ENCODE data around the gene TIMM17A.
A peak's percentile ranks its signal among the peaks of the same experiment; 100 is the strongest.

The TIMM17A gene

DNA sequence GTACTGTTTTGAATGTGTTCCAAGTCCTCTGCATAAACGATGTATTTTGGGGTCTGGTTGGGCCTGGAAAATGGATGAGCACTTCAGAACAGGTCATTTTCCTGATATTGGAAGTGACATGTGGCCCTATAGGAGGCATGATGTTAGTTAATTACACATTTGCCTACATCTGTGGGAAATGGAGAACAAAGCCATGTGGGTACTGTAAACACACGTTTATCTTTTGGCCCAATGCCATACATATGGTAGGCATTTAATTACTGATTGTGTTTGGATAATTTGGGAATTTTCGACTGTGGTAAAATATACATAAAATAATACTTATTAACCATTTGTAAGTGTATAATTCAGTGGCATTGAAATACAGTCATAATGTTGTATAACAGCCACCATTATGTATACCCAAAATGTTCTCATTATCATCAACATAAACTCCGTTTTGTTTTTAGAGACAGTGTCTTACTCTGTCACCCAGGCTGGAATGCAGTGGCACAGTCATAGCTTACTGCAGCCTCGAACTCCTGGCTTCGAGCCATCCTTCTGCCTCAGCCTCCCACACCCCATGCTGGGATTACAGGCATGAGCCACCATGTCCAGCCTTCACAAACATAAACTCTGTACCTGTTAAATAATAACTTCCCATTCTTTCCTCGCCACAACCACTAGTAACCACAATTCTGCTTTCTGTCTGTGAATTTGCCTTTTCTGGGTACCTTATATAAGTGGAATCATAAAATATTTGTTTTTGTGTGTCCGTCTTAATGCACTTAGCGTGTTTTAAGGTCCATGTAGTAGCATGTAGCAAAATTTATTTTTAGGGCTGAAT, 15.2 kb downstream of the TIMM17A start:
- H3K18ac ChIP-seq (ENCODE audit: low read length) = no peak overlapping the region
- no peak overlapping the region for H4K8ac ChIP-seq (ENCODE audit: low read depth, low read length)
- H3K79me1 ChIP-seq (ENCODE audit: low read length) = no peaks in the 10 kb centered on the region
- no CpG with 5 or more reads among the region's 9 CpGs for WGBS (ENCODE audit: extremely low coverage, insufficient coverage, low lambda C conversion rate)
- H2AK5ac ChIP-seq (ENCODE audit: low read length) = no peak overlapping the region
- no peak overlapping the region for H3K4ac ChIP-seq (ENCODE audit: low read depth, low read length)
- H3K56ac ChIP-seq (ENCODE audit: low read length) = no peak overlapping the region
- H3K4me3 ChIP-seq (ENCODE audit: low read length) = no peak overlapping the region
- no peak overlapping the region for H4K5ac ChIP-seq (ENCODE audit: low read length)
- H3K4me1 ChIP-seq (ENCODE audit: control insufficient read depth, low read depth, low read length) = no peaks in the 10 kb centered on the region
- H2BK120ac ChIP-seq (ENCODE audit: low read depth, low read length) = no peak overlapping the region
- no peaks in the 10 kb centered on the region for H3K27me3 ChIP-seq (ENCODE audit: insufficient read depth, low read length, poor library complexity)
- no peak for DNase-seq
- H2BK5ac ChIP-seq (ENCODE audit: low read length) = no peak overlapping the region
- H2BK15ac ChIP-seq (replicated peaks; ENCODE audit: low read depth) = no peak overlapping the region
- H3K36me3 ChIP-seq (ENCODE audit: control insufficient read depth, insufficient read depth, low read length) = no peaks in the 10 kb centered on the region
- no peak overlapping the region for H3K23ac ChIP-seq (ENCODE audit: low read length)
- H3K4me2 ChIP-seq (ENCODE audit: low read length) = no peak overlapping the region
- no peak overlapping the region for H3K27ac ChIP-seq (ENCODE audit: low read depth, low read length)
- no peak overlapping the region for H3K9ac ChIP-seq (ENCODE audit: low read length)
- H3K79me2 ChIP-seq (ENCODE audit: control insufficient read depth, insufficient read depth, low read length) = no peaks in the 10 kb centered on the region

GRCh38 chr1:201982082-201982622, 26.8 kb downstream of the TIMM17A start:
- no peak overlapping the region for H2BK15ac ChIP-seq (replicated peaks; ENCODE audit: low read depth)
- H3K79me2 ChIP-seq (ENCODE audit: control insufficient read depth, insufficient read depth, low read length) = peaks cover 11% of the 10 kb centered on the region
- no peak overlapping the region for H3K18ac ChIP-seq (ENCODE audit: low read length)
- H3K79me1 ChIP-seq (ENCODE audit: low read length) = peaks cover 5% of the 10 kb centered on the region
- no peaks in the 10 kb centered on the region for H3K27me3 ChIP-seq (ENCODE audit: insufficient read depth, low read length, poor library complexity)
- no peak overlapping the region for H2AK5ac ChIP-seq (ENCODE audit: low read length)
- H3K23ac ChIP-seq (ENCODE audit: low read length) = no peak overlapping the region
- H3K4me1 ChIP-seq (ENCODE audit: control insufficient read depth, low read depth, low read length) = no peaks in the 10 kb centered on the region
- no peak overlapping the region for H4K8ac ChIP-seq (ENCODE audit: low read depth, low read length)
- H3K27ac ChIP-seq (ENCODE audit: low read depth, low read length) = no peak overlapping the region
- no peak overlapping the region for H4K5ac ChIP-seq (ENCODE audit: low read length)
- peak overlapping the region; percentile 65 for H3K4me2 ChIP-seq (ENCODE audit: low read length)
- H2BK120ac ChIP-seq (ENCODE audit: low read depth, low read length) = no peak overlapping the region
- H3K4ac ChIP-seq (ENCODE audit: low read depth, low read length) = no peak overlapping the region
- H3K56ac ChIP-seq (ENCODE audit: low read length) = peak overlapping the region; percentile 85
- H3K36me3 ChIP-seq (ENCODE audit: control insufficient read depth, insufficient read depth, low read length) = no peaks in the 10 kb centered on the region
- no peak for DNase-seq
- WGBS (ENCODE audit: extremely low coverage, insufficient coverage, low lambda C conversion rate) = no CpG with 5 or more reads among the region's 31 CpGs
- no peak overlapping the region for H2BK5ac ChIP-seq (ENCODE audit: low read length)
- peak overlapping the region; percentile 74 for H3K9ac ChIP-seq (ENCODE audit: low read length)
- H3K4me3 ChIP-seq (ENCODE audit: low read length) = no peak overlapping the region

- no peaks in the 10 kb centered on the region for H3K4me1 ChIP-seq (ENCODE audit: control insufficient read depth, low read depth, low read length)
- no peak within 1 kb of the TSS for H3K23ac ChIP-seq (ENCODE audit: low read length)
- peak within 1 kb of the TSS; percentile 18 for H3K27ac ChIP-seq (ENCODE audit: low read depth, low read length)
- peaks cover 5% of the 10 kb centered on the region for H3K79me1 ChIP-seq (ENCODE audit: low read length)
- peak within 1 kb of the TSS; percentile 58 for H2BK5ac ChIP-seq (ENCODE audit: low read length)
- no CpG with 5 or more reads among the region's 80 CpGs for WGBS (ENCODE audit: extremely low coverage, insufficient coverage, low lambda C conversion rate)
- H3K4me2 ChIP-seq (ENCODE audit: low read length) = peak within 1 kb of the TSS; percentile 70
- peak within 1 kb of the TSS; percentile 83 for H3K4me3 ChIP-seq (ENCODE audit: low read length)
- no peak within 1 kb of the TSS for H4K5ac ChIP-seq (ENCODE audit: low read length)
- H2AK5ac ChIP-seq (ENCODE audit: low read length) = no peak within 1 kb of the TSS
- H3K79me2 ChIP-seq (ENCODE audit: control insufficient read depth, insufficient read depth, low read length) = peaks cover 11% of the 10 kb centered on the region
- peak within 1 kb of the TSS; percentile 63 for H3K4ac ChIP-seq (ENCODE audit: low read depth, low read length)
- no peaks in the 10 kb centered on the region for H3K36me3 ChIP-seq (ENCODE audit: control insufficient read depth, insufficient read depth, low read length)
- peak within 1 kb of the TSS; percentile 88 for H3K9ac ChIP-seq (ENCODE audit: low read length)
- H3K18ac ChIP-seq (ENCODE audit: low read length) = peak within 1 kb of the TSS; percentile 84
- peak; percentile 84 for DNase-seq
- no peak within 1 kb of the TSS for H2BK15ac ChIP-seq (replicated peaks; ENCODE audit: low read depth)
- H2BK120ac ChIP-seq (ENCODE audit: low read depth, low read length) = no peak within 1 kb of the TSS
- H4K8ac ChIP-seq (ENCODE audit: low read depth, low read length) = no peak within 1 kb of the TSS
- peak within 1 kb of the TSS; percentile 91 for H3K56ac ChIP-seq (ENCODE audit: low read length)
- H3K27me3 ChIP-seq (ENCODE audit: insufficient read depth, low read length, poor library complexity) = no peaks in the 10 kb centered on the region
These were observed 27.5 kb downstream of the TIMM17A start, which contains the start of gene RNPEP for GRCh38 chr1:201982623-201983379. Gene RNPEP (plus strand): TSS chr1:201982648. CDS start chr1:201982667, 19 bp downstream.

GRCh38 chr1:201983380-201983805, 28.1 kb downstream of the TIMM17A start:
- no peak overlapping the region for H4K5ac ChIP-seq (ENCODE audit: low read length)
- H3K27ac ChIP-seq (ENCODE audit: low read depth, low read length) = no peak overlapping the region
- peak overlapping the region; percentile 70 for H3K4me2 ChIP-seq (ENCODE audit: low read length)
- no peaks in the 10 kb centered on the region for H3K36me3 ChIP-seq (ENCODE audit: control insufficient read depth, insufficient read depth, low read length)
- no peak overlapping the region for H4K8ac ChIP-seq (ENCODE audit: low read depth, low read length)
- H2BK120ac ChIP-seq (ENCODE audit: low read depth, low read length) = no peak overlapping the region
- no peak overlapping the region for H3K4ac ChIP-seq (ENCODE audit: low read depth, low read length)
- no CpG with 5 or more reads among the region's 11 CpGs for WGBS (ENCODE audit: extremely low coverage, insufficient coverage, low lambda C conversion rate)
- peak overlapping the region; percentile 88 for H3K9ac ChIP-seq (ENCODE audit: low read length)
- H3K4me1 ChIP-seq (ENCODE audit: control insufficient read depth, low read depth, low read length) = no peaks in the 10 kb centered on the region
- H3K23ac ChIP-seq (ENCODE audit: low read length) = no peak overlapping the region
- H3K79me1 ChIP-seq (ENCODE audit: low read length) = peaks cover 5% of the 10 kb centered on the region
- no peak overlapping the region for H2AK5ac ChIP-seq (ENCODE audit: low read length)
- peak overlapping the region; percentile 83 for H3K4me3 ChIP-seq (ENCODE audit: low read length)
- peak overlapping the region; percentile 6 for H3K18ac ChIP-seq (ENCODE audit: low read length)
- H2BK5ac ChIP-seq (ENCODE audit: low read length) = no peak overlapping the region
- no peak for DNase-seq
- peak overlapping the region; percentile 91 for H3K56ac ChIP-seq (ENCODE audit: low read length)
- peaks cover 11% of the 10 kb centered on the region for H3K79me2 ChIP-seq (ENCODE audit: control insufficient read depth, insufficient read depth, low read length)
- H3K27me3 ChIP-seq (ENCODE audit: insufficient read depth, low read length, poor library complexity) = no peaks in the 10 kb centered on the region
- no peak overlapping the region for H2BK15ac ChIP-seq (replicated peaks; ENCODE audit: low read depth)

- peaks cover 11% of the 10 kb centered on the region for H3K79me2 ChIP-seq (ENCODE audit: control insufficient read depth, insufficient read depth, low read length)
- no peak overlapping the region for H3K27ac ChIP-seq (ENCODE audit: low read depth, low read length)
- no peak overlapping the region for H3K23ac ChIP-seq (ENCODE audit: low read length)
- H3K18ac ChIP-seq (ENCODE audit: low read length) = no peak overlapping the region
- no peak overlapping the region for H3K56ac ChIP-seq (ENCODE audit: low read length)
- no peak overlapping the region for H4K8ac ChIP-seq (ENCODE audit: low read depth, low read length)
- no peak overlapping the region for H2BK15ac ChIP-seq (replicated peaks; ENCODE audit: low read depth)
- H2BK120ac ChIP-seq (ENCODE audit: low read depth, low read length) = no peak overlapping the region
- no peak overlapping the region for H3K4me3 ChIP-seq (ENCODE audit: low read length)
- DNase-seq = peak; percentile 13
- H3K79me1 ChIP-seq (ENCODE audit: low read length) = peaks cover 5% of the 10 kb centered on the region
- no peaks in the 10 kb centered on the region for H3K4me1 ChIP-seq (ENCODE audit: control insufficient read depth, low read depth, low read length)
- H3K9ac ChIP-seq (ENCODE audit: low read length) = no peak overlapping the region
- no CpG with 5 or more reads among the region's 3 CpGs for WGBS (ENCODE audit: extremely low coverage, insufficient coverage, low lambda C conversion rate)
- no peak overlapping the region for H4K5ac ChIP-seq (ENCODE audit: low read length)
- H2AK5ac ChIP-seq (ENCODE audit: low read length) = no peak overlapping the region
- no peaks in the 10 kb centered on the region for H3K27me3 ChIP-seq (ENCODE audit: insufficient read depth, low read length, poor library complexity)
- no peak overlapping the region for H3K4me2 ChIP-seq (ENCODE audit: low read length)
- H3K4ac ChIP-seq (ENCODE audit: low read depth, low read length) = no peak overlapping the region
- peaks cover 1% of the 10 kb centered on the region for H3K36me3 ChIP-seq (ENCODE audit: control insufficient read depth, insufficient read depth, low read length)
- no peak overlapping the region for H2BK5ac ChIP-seq (ENCODE audit: low read length)
These were observed 29.1 kb downstream of the TIMM17A start for GRCh38 chr1:201984446-201984845.
